H9 (cell line): Measurements from ENCODE around the gene DCTN3. TPM values are rescaled to one million over a fixed set of nuclear protein-coding genes. Genes with fewer than 3 reads are reported as not detected.

Source experiments
- DNase-seq: peaks from one replicate; pipeline ENCODE4 v3.0.0-alpha.2; 2017
- H2AFZ ChIP-seq: one replicate; pipeline ENCODE4 v1.6.1; 2013; ENCODE audit warnings: mild to moderate bottlenecking, low read length, control low read depth, moderate library complexity
- H2AK5ac ChIP-seq: 2 replicates; pipeline ENCODE4 v1.6.1; 2013; ENCODE audit warnings: low read length, control low read depth, mixed read lengths; ENCODE audit not compliant: insufficient read length
- H2BK120ac ChIP-seq: one replicate; pipeline ENCODE4 v1.6.1; 2013; ENCODE audit warnings: low read depth, mild to moderate bottlenecking, low read length, control low read depth, inconsistent platforms; ENCODE audit not compliant: poor library complexity, severe bottlenecking
- H2BK12ac ChIP-seq: 2 replicates; pipeline ENCODE4 v1.6.1; 2013; ENCODE audit warnings: low read length, control low read depth, mixed read lengths, low read depth; ENCODE audit not compliant: insufficient read length
- H2BK15ac ChIP-seq: 2 replicates; pipeline ENCODE4 v1.6.1; 2013; ENCODE audit warnings: low read depth, low read length, control low read depth
- H2BK20ac ChIP-seq: one replicate; pipeline ENCODE4 v1.6.1; 2013; ENCODE audit warnings: low read depth, mild to moderate bottlenecking, low read length, control low read depth, inconsistent platforms; ENCODE audit not compliant: poor library complexity, severe bottlenecking
- H2BK5ac ChIP-seq: 2 replicates; pipeline ENCODE4 v1.6.1; 2013; ENCODE audit warnings: low read length, control low read depth, mixed read lengths; ENCODE audit not compliant: insufficient read length
- H3K14ac ChIP-seq: 2 replicates; pipeline ENCODE4 v1.6.1; 2013; ENCODE audit warnings: low read length, control low read depth; ENCODE audit not compliant: insufficient read depth
- H3K18ac ChIP-seq: 2 replicates; pipeline ENCODE4 v1.6.1; 2013; ENCODE audit warnings: low read depth, mild to moderate bottlenecking, mixed read lengths, low read length, control low read depth; ENCODE audit not compliant: insufficient read length
- H3K23ac ChIP-seq: 2 replicates; pipeline ENCODE4 v1.6.1; 2013; ENCODE audit warnings: low read length, control low read depth, mixed read lengths, low read depth; ENCODE audit not compliant: insufficient read length
- H3K23me2 ChIP-seq: 2 replicates; pipeline ENCODE4 v1.6.1; 2013; ENCODE audit warnings: low read depth, mild to moderate bottlenecking, mixed read lengths, low read length, control low read depth; ENCODE audit not compliant: insufficient read length, poor library complexity, severe bottlenecking
- H3K27ac ChIP-seq: 2 replicates; pipeline ENCODE4 v1.5.1; 2013; ENCODE audit warnings: low read length, control low read depth, mixed read lengths, low read depth; ENCODE audit not compliant: insufficient read length
- H3K27me3 ChIP-seq: 2 replicates; pipeline ENCODE4 v1.6.1; 2013; ENCODE audit warnings: low read length, control low read depth, inconsistent platforms; ENCODE audit not compliant: insufficient read depth
- H3K4ac ChIP-seq: 2 replicates; pipeline ENCODE4 v1.6.1; 2013; ENCODE audit warnings: low read depth, mild to moderate bottlenecking, control low read depth, inconsistent platforms, low read length, moderate library complexity
- H3K4me1 ChIP-seq: 2 replicates; pipeline ENCODE4 v1.6.1; 2013; ENCODE audit warnings: low read length, control low read depth, inconsistent platforms; ENCODE audit not compliant: insufficient read depth
- H3K4me2 ChIP-seq: 2 replicates; pipeline ENCODE4 v1.6.1; 2013; ENCODE audit warnings: low read length, control low read depth, mixed read lengths; ENCODE audit not compliant: insufficient read length, insufficient read depth
- H3K56ac ChIP-seq: 2 replicates; pipeline ENCODE4 v1.6.1; 2013; ENCODE audit warnings: low read depth, mild to moderate bottlenecking, mixed read lengths, low read length, control low read depth; ENCODE audit not compliant: insufficient read length
- H3K79me1 ChIP-seq: 2 replicates; pipeline ENCODE4 v1.6.1; 2013; ENCODE audit warnings: low read depth, mild to moderate bottlenecking, moderate library complexity, low read length, control low read depth, inconsistent platforms; ENCODE audit not compliant: insufficient read depth, poor library complexity, severe bottlenecking
- H3K79me2 ChIP-seq: 2 replicates; pipeline ENCODE4 v1.6.1; 2013; ENCODE audit warnings: low read length, control low read depth, inconsistent platforms; ENCODE audit not compliant: insufficient read depth
- H3K9ac ChIP-seq: 2 replicates; pipeline ENCODE4 v1.6.1; 2013; ENCODE audit warnings: low read length, control low read depth, mixed read lengths; ENCODE audit not compliant: insufficient read length; ENCODE audit errors: extremely low read depth
- H3K9me3 ChIP-seq: one replicate; pipeline ENCODE4 v1.6.1; 2013; ENCODE audit warnings: low read depth, low read length, inconsistent platforms; ENCODE audit not compliant: control insufficient read depth
- H3T11ph ChIP-seq: one replicate; pipeline ENCODE4 v1.6.1; 2013; ENCODE audit warnings: mild to moderate bottlenecking, low read length, control low read depth, inconsistent platforms
- H4K20me1 ChIP-seq: one replicate; pipeline ENCODE4 v1.6.1; 2013; ENCODE audit not compliant: control insufficient read depth, insufficient read length, insufficient read depth
- H4K5ac ChIP-seq: 2 replicates; pipeline ENCODE4 v1.6.1; 2013; ENCODE audit warnings: low read depth, mild to moderate bottlenecking, mixed read lengths, low read length, control low read depth; ENCODE audit not compliant: insufficient read length
- H4K8ac ChIP-seq: replicated peaks from 2 replicates; pipeline ENCODE4 v1.6.1; 2013; ENCODE audit warnings: low read length, control low read depth, mixed read lengths, low read depth; ENCODE audit not compliant: insufficient read length
- H4K91ac ChIP-seq: 2 replicates; pipeline ENCODE4 v1.6.1; 2013; ENCODE audit warnings: low read depth, mild to moderate bottlenecking, moderate library complexity, mixed read lengths, low read length, control low read depth; ENCODE audit not compliant: insufficient read length
- H3K27ac Mint-ChIP-seq, 3 experiments: 2 replicates in 2 of 3; 3 replicates in 1 of 3; pipeline ENCODE4 v1.8.0; 2020 to 2021; ENCODE audit warnings: mixed read lengths in 3 of 3, mild to moderate bottlenecking in 1 of 3, moderate library complexity in 1 of 3
- H3K27me3 Mint-ChIP-seq: 2 replicates; pipeline ENCODE4 v1.8.0; 2021; ENCODE audit warnings: low read depth, mild to moderate bottlenecking, moderate library complexity, mixed read lengths
- H3K36me3 Mint-ChIP-seq, 3 experiments: 2 replicates in 2 of 3; 3 replicates in 1 of 3; pipeline ENCODE4 v1.8.0; 2020 to 2021; ENCODE audit warnings: low read depth in 3 of 3, mixed read lengths in 3 of 3; ENCODE audit not compliant: insufficient read depth in 1 of 3
- H3K4me1 Mint-ChIP-seq, 2 experiments: 2 replicates each; pipeline ENCODE4 v1.8.0; 2020; ENCODE audit warnings: mixed read lengths in 2 of 2
- H3K4me3 Mint-ChIP-seq, 2 experiments: 2 replicates in 1 of 2; 3 replicates in 1 of 2; pipeline ENCODE4 v1.8.0; 2020 to 2021; ENCODE audit warnings: mild to moderate bottlenecking in 2 of 2, mixed read lengths in 2 of 2, moderate library complexity in 1 of 2
- H3K9me3 Mint-ChIP-seq, 2 experiments: 2 replicates in 1 of 2; 3 replicates in 1 of 2; pipeline ENCODE4 v1.8.0; 2020; ENCODE audit warnings: mild to moderate bottlenecking in 2 of 2, mixed read lengths in 2 of 2, moderate library complexity in 1 of 2
- WGBS: extraction: QIAGEN DNeasy Blood & Tissue Kit; methylation state at CpG from one replicate; pipeline ENCODE4 v1.1.7; 2013; ENCODE audit warnings: missing lambda C conversion rate, low lambda C conversion rate, mixed read lengths; ENCODE audit not compliant: insufficient read length; ENCODE audit errors: extremely low coverage; 5-methylcytosine and 5-hydroxymethylcytosine counted together
- total RNA-seq: library from RNA; stranded (reverse); gene quantifications from 2 replicates; pipeline ENCODE4 v1.2.1, GENCODE V29; 2021
- TF ChIP-seq, protein P1 (sequence below): fragments of 200-600 bp; sonication (generic); conservative IDR thresholded peaks from 3 replicates; pipeline ENCODE4 v1.8.0; 2021; ENCODE audit warnings: antibody characterized with exemption, mild to moderate bottlenecking

Gene DCTN3
- total RNA-seq, 1 experiment from 2014 or later: 40.0 TPM

GRCh38 chr9:34572628-34573027 lies 47.7 kb downstream of the DCTN3 start:
- DNase-seq: no peak
- Mint-ChIP-seq H3K27me3 (peaks cover 39% of the 10 kb centered on the region), H3K9me3 (no peaks in the 10 kb centered on the region; a peak in 1 of 5 replicates), H3K4me3 (no peak overlapping the region), H3K36me3 (no peaks in the 10 kb centered on the region), H3K4me1 (peaks cover 42 to 57% of the 10 kb centered on the region in 2 experiments), H3K27ac (no peak overlapping the region)
- Histone ChIP-seq H3K14ac (no peak overlapping the region), H2AFZ (no peak overlapping the region), H2BK12ac (no peak overlapping the region), H3T11ph (no peak overlapping the region), H2BK120ac (no peak overlapping the region), H3K79me1 (no peaks in the 10 kb centered on the region), H2BK15ac (no peak overlapping the region), H3K23ac (no peak overlapping the region), H3K27me3 (peaks cover 4% of the 10 kb centered on the region; the same call in 1 of the 2 replicates), H3K4me2 (no peak overlapping the region), H2BK20ac (no peak overlapping the region), H3K9me3 (no peaks in the 10 kb centered on the region), H2BK5ac (no peak overlapping the region), H2AK5ac (no peak overlapping the region), H3K18ac (no peak overlapping the region), H4K91ac (no peak overlapping the region), H4K5ac (no peak overlapping the region), H3K4me1 (peaks cover 7% of the 10 kb centered on the region; the same call in 1 of the 2 replicates), H3K56ac (no peak overlapping the region), H3K9ac (no peak overlapping the region), H3K4ac (no peak overlapping the region), H4K20me1 (peaks cover 4% of the 10 kb centered on the region), H3K23me2 (no peaks in the 10 kb centered on the region), H3K79me2 (no peaks in the 10 kb centered on the region), H4K8ac (no peak overlapping the region), H3K27ac (no peak overlapping the region)
- no CpG with 5 or more reads among the region's 6 CpGs for WGBS
- TF ChIP-seq, protein P1, sequence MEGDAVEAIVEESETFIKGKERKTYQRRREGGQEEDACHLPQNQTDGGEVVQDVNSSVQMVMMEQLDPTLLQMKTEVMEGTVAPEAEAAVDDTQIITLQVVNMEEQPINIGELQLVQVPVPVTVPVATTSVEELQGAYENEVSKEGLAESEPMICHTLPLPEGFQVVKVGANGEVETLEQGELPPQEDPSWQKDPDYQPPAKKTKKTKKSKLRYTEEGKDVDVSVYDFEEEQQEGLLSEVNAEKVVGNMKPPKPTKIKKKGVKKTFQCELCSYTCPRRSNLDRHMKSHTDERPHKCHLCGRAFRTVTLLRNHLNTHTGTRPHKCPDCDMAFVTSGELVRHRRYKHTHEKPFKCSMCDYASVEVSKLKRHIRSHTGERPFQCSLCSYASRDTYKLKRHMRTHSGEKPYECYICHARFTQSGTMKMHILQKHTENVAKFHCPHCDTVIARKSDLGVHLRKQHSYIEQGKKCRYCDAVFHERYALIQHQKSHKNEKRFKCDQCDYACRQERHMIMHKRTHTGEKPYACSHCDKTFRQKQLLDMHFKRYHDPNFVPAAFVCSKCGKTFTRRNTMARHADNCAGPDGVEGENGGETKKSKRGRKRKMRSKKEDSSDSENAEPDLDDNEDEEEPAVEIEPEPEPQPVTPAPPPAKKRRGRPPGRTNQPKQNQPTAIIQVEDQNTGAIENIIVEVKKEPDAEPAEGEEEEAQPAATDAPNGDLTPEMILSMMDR: no peak
